ENCODE measurements around the gene PCDHGB4.
"Not testable (repeated sequence)": the region's sequence is repeated elsewhere in the genome, so short reads cannot be mapped to it uniquely, and the experiment has no call there.

Gene PCDHGB4

GRCh38 chr5:141402553-141403243 lies 15.2 kb downstream of the PCDHGB4 start, which contains the start of gene PCDHGA9:
TSS of gene PCDHGA9 (plus strand) at chr5:141402778. CDS start at chr5:141402953, 175 bp downstream.
- no peak for DNase-seq

GRCh38 chr5:141403387-141403786 lies 15.9 kb downstream of the PCDHGB4 start:
- no peak for DNase-seq

GRCh38 chr5:141407790-141408505 lies 20.4 kb downstream of the PCDHGB4 start, which contains the start of gene PCDHGB6:
TSS of gene PCDHGB6 (plus strand) at chr5:141408021. CDS start at chr5:141408203, 182 bp downstream.
- peak; percentile 76 for DNase-seq

GRCh38 chr5:141409598-141410306 lies 22.3 kb downstream of the PCDHGB4 start:
- no peak for DNase-seq

GRCh38 chr5:141411575-141411974 lies 24.1 kb downstream of the PCDHGB4 start:
- DNase-seq = no peak

GRCh38 chr5:141412854-141413539 lies 25.5 kb downstream of the PCDHGB4 start, which contains the start of gene PCDHGA10:
TSS of gene PCDHGA10 (plus strand) at chr5:141412987. CDS start at chr5:141413176, 189 bp downstream.
- no peak for DNase-seq

- DNase-seq = no peak
These were observed 26.1 kb downstream of the PCDHGB4 start for GRCh38 chr5:141413540-141414069.

GRCh38 chr5:141414548-141415274 lies 27.2 kb downstream of the PCDHGB4 start:
- not testable (repeated sequence) for DNase-seq

GRCh38 chr5:141415275-141415618 lies 27.7 kb downstream of the PCDHGB4 start:
- DNase-seq = not testable (repeated sequence)

- peak; percentile 78 for DNase-seq
These were observed 30.1 kb downstream of the PCDHGB4 start, which contains the start of gene PCDHGB7 for GRCh38 chr5:141417494-141418172. TSS of gene PCDHGB7 (plus strand) at chr5:141417677. CDS start at chr5:141417860, 183 bp downstream.

- no peak for DNase-seq
These were observed 31.8 kb downstream of the PCDHGB4 start for GRCh38 chr5:141419074-141419880.

- no peak for DNase-seq
These were observed 33.5 kb downstream of the PCDHGB4 start, which contains the start of gene PCDHGA11 for GRCh38 chr5:141420855-141421488. TSS of gene PCDHGA11 (plus strand) at chr5:141421051. CDS start at chr5:141421228, 177 bp downstream.

- DNase-seq = no peak
These were observed 34.0 kb downstream of the PCDHGB4 start for GRCh38 chr5:141421489-141421855.

GRCh38 chr5:141422742-141423291 lies 35.3 kb downstream of the PCDHGB4 start:
- DNase-seq = no peak

GRCh38 chr5:141427783-141428426 lies 40.4 kb downstream of the PCDHGB4 start:
- DNase-seq = no peak

GRCh38 chr5:141430332-141431113 lies 43.0 kb downstream of the PCDHGB4 start, which contains the start of gene PCDHGA12:
TSS of gene PCDHGA12 (plus strand) at chr5:141430507. CDS start at chr5:141430760, 253 bp downstream.
- no peak for DNase-seq

- no peak for DNase-seq
These were observed 43.8 kb downstream of the PCDHGB4 start for GRCh38 chr5:141431286-141431685.

GRCh38 chr5:141432308-141432707 lies 44.8 kb downstream of the PCDHGB4 start:
- not testable (repeated sequence) for DNase-seq
